ENCODE data around the gene RABL2B. TPM values are rescaled to one million over a fixed set of nuclear protein-coding genes. Genes with fewer than 3 reads are reported as not detected.
A peak's percentile ranks its signal among the peaks of the same experiment; 100 is the strongest.

The RABL2B gene
- polyA plus RNA-seq, 3 donors = 8.8 to 48.8 (median 11.7) TPM

DNA sequence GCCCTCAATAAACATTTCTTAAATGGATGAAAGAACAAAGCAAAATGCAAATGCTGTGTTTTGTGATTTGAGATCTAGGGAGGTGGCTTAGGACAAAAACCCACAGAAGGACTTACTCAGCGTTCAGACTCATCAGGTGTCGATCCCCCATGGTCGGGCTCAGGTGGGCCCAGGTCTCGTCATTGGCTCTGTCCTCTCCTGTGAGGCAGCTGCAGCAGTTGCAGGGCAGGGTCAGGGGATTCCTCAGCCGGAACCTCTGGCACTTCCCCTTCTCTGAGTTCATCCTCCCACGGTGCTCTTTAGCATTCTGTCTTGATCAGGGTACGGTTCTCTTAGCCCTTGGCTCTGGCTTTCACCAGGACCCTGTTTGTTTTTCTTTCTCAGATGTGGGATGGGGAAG is 59.4 kb downstream of the RABL2B start:
- Mint-ChIP-seq H3K4me3 (no peak overlapping the region), H3K36me3 (no peaks in the 10 kb centered on the region), H3K27ac (peak overlapping the region in 1 of 7 donors; percentile 71), H3K9me3 (peaks cover 0 to 15% (median 2%) of the 10 kb centered on the region in 7 donors), H3K4me1 (no peaks in the 10 kb centered on the region), H3K27me3 (ENCODE audit: low read depth in 3 of 3) (peaks cover 0 to 5% (median 0%) of the 10 kb centered on the region in 3 donors)
- WGBS (ENCODE audit: insufficient coverage) = 90% methylated on average over 4 of the region's 7 CpGs
- no peak for DNase-seq
- Histone ChIP-seq H3K4me1 (ENCODE audit: control insufficient read depth in 1 of 2, insufficient read depth in 2 of 2, low read length in 2 of 2) (no peaks in the 10 kb centered on the region), H3K4me2 (replicated peaks; ENCODE audit: extremely low read depth, low read length, poor library complexity, severe bottlenecking) (no peak overlapping the region), H3K79me2 (ENCODE audit: insufficient read depth, low read length) (no peaks in the 10 kb centered on the region), H3K9me3 (replicated peaks in 1 of 2; ENCODE audit: control insufficient read depth in 1 of 2, insufficient read depth in 1 of 2, low read length in 2 of 2) (peaks cover 0 to 9% of the 10 kb centered on the region in 2 donors), H3K4me3 (replicated peaks in 1 of 3; ENCODE audit: low read depth in 2 of 3, low read length in 3 of 3) (no peak overlapping the region), H3K27me3 (ENCODE audit: control insufficient read depth in 2 of 2, insufficient read depth in 2 of 2, low read length in 2 of 2) (no peaks in the 10 kb centered on the region), H2AFZ (ENCODE audit: insufficient read depth, low read depth, low read length, poor library complexity, severe bottlenecking) (no peak overlapping the region), H3K9ac (ENCODE audit: insufficient read depth, low read length, poor library complexity, severe bottlenecking) (no peak overlapping the region), H3K27ac (ENCODE audit: low read depth in 1 of 2, low read length in 2 of 2) (no peak overlapping the region), H3K36me3 (replicated peaks in 1 of 2; ENCODE audit: control insufficient read depth in 1 of 2, insufficient read depth in 2 of 2, low read length in 2 of 2) (no peaks in the 10 kb centered on the region), H4K20me1 (ENCODE audit: insufficient read depth, low read length) (no peaks in the 10 kb centered on the region)
- intact Hi-C loops (cut with micrococcal nuclease) = no loop called here
- TF ChIP-seq, protein P1, sequence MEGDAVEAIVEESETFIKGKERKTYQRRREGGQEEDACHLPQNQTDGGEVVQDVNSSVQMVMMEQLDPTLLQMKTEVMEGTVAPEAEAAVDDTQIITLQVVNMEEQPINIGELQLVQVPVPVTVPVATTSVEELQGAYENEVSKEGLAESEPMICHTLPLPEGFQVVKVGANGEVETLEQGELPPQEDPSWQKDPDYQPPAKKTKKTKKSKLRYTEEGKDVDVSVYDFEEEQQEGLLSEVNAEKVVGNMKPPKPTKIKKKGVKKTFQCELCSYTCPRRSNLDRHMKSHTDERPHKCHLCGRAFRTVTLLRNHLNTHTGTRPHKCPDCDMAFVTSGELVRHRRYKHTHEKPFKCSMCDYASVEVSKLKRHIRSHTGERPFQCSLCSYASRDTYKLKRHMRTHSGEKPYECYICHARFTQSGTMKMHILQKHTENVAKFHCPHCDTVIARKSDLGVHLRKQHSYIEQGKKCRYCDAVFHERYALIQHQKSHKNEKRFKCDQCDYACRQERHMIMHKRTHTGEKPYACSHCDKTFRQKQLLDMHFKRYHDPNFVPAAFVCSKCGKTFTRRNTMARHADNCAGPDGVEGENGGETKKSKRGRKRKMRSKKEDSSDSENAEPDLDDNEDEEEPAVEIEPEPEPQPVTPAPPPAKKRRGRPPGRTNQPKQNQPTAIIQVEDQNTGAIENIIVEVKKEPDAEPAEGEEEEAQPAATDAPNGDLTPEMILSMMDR (IDR thresholded peaks at IDR 0.05) = no peak

DNA sequence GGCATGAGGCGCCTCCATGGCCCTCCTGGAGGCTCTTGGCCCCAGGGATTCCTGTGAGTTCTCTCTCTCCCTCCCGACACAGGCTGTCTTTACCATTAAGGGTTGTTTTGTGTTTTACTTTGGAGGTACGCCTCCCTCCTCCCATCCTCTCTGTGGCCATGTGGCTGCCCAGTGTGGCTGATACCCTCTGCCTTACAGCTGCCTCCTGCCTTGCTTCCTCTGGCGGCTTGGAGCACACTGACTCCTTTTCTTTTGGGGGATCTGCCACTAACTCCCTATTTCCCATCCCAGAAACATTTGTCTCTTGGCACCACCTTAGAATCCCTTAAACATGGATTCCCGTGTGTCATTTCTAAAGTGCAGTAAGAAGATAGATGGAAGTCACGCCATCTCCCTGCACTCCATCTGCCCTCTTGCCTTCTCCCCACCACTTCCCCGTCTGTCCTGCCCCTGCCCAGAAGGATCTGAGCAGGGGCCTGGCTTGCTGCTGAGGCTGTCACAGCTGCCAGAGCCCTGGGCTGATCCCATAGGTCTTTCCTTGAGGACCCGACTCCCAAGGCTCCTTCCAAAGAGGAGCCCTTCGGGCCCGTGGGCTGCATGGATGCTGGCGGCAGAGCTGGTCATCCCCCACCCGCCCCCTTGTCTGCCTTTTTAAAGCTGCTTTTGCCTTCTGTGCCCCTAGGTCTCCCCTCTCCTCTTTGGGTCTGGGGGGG is 60.6 kb downstream of the RABL2B start:
- H3K4me3 Mint-ChIP-seq = no peak overlapping the region
- 90% methylated on average over 6 of the region's 12 CpGs for WGBS (ENCODE audit: insufficient coverage)
- no peak overlapping the region for H3K27ac Mint-ChIP-seq
- no peak for DNase-seq
- Histone ChIP-seq H2AFZ (ENCODE audit: insufficient read depth, low read depth, low read length, poor library complexity, severe bottlenecking) (no peak overlapping the region), H3K4me1 (ENCODE audit: control insufficient read depth in 1 of 2, insufficient read depth in 2 of 2, low read length in 2 of 2) (no peaks in the 10 kb centered on the region), H3K4me2 (replicated peaks; ENCODE audit: extremely low read depth, low read length, poor library complexity, severe bottlenecking) (no peak overlapping the region), H3K36me3 (replicated peaks in 1 of 2; ENCODE audit: control insufficient read depth in 1 of 2, insufficient read depth in 2 of 2, low read length in 2 of 2) (no peaks in the 10 kb centered on the region), H3K27ac (ENCODE audit: low read depth in 1 of 2, low read length in 2 of 2) (no peak overlapping the region), H3K9me3 (replicated peaks in 1 of 2; ENCODE audit: control insufficient read depth in 1 of 2, insufficient read depth in 1 of 2, low read length in 2 of 2) (peaks cover 0 to 9% of the 10 kb centered on the region in 2 donors), H3K9ac (ENCODE audit: insufficient read depth, low read length, poor library complexity, severe bottlenecking) (no peak overlapping the region), H3K27me3 (ENCODE audit: control insufficient read depth in 2 of 2, insufficient read depth in 2 of 2, low read length in 2 of 2) (no peaks in the 10 kb centered on the region), H4K20me1 (ENCODE audit: insufficient read depth, low read length) (no peaks in the 10 kb centered on the region), H3K4me3 (replicated peaks in 1 of 3; ENCODE audit: low read depth in 2 of 3, low read length in 3 of 3) (no peak overlapping the region), H3K79me2 (ENCODE audit: insufficient read depth, low read length) (no peaks in the 10 kb centered on the region)
- TF ChIP-seq, protein P1 (IDR thresholded peaks at IDR 0.05) = no peak
- no peaks in the 10 kb centered on the region for H3K36me3 Mint-ChIP-seq
- intact Hi-C loops (cut with micrococcal nuclease) = no loop called here
- H3K9me3 Mint-ChIP-seq = peaks cover 0 to 15% (median 2%) of the 10 kb centered on the region in 7 donors
- H3K4me1 Mint-ChIP-seq = no peaks in the 10 kb centered on the region
- peaks cover 0 to 5% (median 0%) of the 10 kb centered on the region in 3 donors for H3K27me3 Mint-ChIP-seq (ENCODE audit: low read depth in 3 of 3)

Measured in CD14-positive monocyte (primary cell).